MM.1S (cell line): ENCODE results near the gene CEACAM19.
"Not testable (repeated sequence)": the region's sequence is repeated elsewhere in the genome, so short reads cannot be mapped to it uniquely, and the experiment has no call there.

ENCODE experiments used
- CTCF ChIP-seq: fragments of 300-600 bp; sonication (generic); IDR thresholded peaks from 2 replicates; pipeline ENCODE4 v1.5.1; 2016; ENCODE audit warnings: antibody characterized with exemption, low read length, mixed read lengths
- EZH2 ChIP-seq: fragments of 300-600 bp; sonication (generic); optimal IDR thresholded peaks from 2 replicates; pipeline ENCODE3; 2017; ENCODE audit warnings: low read depth, mild to moderate bottlenecking, antibody characterized with exemption, low read length, mixed read lengths

DNA sequence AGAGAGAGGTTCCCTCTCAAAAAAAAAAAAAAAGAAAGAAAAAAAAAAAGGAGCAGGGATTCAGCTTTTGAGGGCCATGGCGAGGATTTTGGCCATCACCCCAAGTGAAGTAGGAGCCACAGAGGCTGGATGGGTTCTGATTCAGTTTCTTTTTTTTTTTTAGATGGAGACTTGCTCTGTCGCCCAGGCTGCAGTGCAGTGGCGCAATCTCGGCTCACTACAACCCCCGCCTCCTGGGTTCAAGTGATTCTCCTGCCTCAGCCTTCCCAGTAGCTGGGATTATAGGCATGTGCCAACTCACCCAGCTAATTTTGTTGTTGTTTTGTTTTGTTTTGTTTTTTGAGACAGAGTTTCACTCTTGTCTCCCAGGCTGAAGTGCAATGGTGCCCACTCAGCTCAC, 50.1 kb downstream of the CEACAM19 start:
- TF ChIP-seq CTCF, EZH2: not testable (repeated sequence)
